Pons (tissue), 1 donor: ENCODE measurements around the gene JPT1.
A peak's percentile ranks its signal among the peaks of the same experiment; 100 is the strongest.
"Not testable (repeated sequence)": the region's sequence is repeated elsewhere in the genome, so short reads cannot be mapped to it uniquely, and the experiment has no call there.

Source experiments
- DNase-seq: peaks from one replicate; pipeline ENCODE4 v3.0.0-alpha.2; 2016; ENCODE audit warnings: low spot score

The JPT1 gene

DNA sequence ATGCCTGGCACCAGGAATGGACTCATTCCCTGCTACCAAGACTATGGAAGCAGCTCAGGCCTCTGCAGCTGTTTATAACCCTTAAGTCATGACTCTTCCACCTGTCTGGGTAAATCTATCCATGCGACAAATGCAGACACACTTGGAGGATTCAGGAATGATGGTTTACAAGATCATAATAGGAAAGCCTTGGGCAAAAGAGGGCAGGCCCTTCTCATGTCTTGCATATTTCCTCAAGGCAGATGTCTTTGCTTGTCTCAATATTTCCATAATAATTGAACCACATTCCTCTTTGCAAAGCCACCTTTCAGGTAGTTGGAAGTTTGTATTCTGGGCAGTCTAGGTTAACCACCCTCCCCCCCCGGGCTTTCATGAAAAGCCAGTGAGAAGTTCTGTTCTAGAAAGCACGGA, 884 bp upstream of the JPT1 start:
- DNase-seq = no peak

DNA sequence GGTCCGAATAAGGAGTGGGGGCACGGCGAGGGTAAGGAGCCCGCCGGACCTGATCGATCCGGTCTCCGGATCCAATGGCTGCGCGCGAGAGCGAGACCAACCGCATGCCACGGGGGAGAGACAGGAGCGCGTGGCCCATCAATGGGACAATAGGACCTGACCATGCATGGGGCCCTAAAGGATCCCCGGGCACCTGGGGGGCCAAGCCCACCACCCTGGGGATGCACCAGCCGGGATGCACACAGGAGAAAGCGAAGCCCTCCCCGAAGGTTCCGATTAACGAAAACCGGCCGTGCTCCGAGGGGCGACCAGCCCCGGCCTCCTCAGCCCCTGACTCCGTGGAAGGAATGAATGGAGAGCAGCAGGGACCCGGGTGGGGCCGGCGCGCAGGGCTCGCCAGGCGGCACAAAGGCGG, 525 bp downstream of the JPT1 start:
- DNase-seq = no peak

DNA sequence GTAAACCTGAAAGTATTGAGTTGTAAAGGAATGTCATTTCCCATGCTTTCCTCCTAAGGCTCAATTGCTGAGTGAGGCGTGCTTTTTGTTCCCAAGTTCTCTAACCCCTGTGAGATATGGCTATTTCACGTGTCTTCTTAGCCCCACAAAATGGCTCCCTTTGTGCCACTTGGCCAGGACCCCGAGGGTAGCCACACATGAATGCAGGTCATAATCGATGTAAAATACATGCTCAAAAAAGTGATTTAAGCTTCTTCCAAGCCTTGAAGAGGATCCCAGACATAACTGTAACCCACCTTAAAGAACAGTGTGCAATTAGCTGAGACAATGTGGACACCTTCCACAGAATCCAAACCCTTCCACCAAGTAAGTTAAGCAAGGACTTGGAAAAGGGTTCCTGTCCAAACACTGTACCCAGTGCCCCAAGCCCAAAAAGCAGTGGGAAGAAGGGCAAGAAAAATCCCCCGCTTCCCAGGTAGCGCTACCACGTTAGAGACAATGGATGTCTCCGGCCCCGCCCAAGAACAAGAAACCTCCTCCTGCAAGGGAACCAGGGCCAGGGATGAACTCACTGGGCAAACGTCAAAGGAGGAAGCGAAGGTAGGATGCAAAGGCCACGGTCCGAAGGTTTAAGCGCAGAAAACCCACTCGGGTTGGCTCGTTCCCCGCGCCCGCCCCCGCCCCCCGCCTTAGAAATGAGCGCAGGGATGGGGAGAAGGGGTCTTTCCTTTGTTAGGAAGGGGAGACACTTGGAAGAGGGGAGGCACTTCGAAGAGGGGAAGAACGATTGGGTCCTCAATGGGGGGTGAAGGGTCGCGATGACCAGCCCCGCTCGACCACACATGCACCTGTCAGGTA, 1.2 kb downstream of the JPT1 start:
- DNase-seq = no peak

DNA sequence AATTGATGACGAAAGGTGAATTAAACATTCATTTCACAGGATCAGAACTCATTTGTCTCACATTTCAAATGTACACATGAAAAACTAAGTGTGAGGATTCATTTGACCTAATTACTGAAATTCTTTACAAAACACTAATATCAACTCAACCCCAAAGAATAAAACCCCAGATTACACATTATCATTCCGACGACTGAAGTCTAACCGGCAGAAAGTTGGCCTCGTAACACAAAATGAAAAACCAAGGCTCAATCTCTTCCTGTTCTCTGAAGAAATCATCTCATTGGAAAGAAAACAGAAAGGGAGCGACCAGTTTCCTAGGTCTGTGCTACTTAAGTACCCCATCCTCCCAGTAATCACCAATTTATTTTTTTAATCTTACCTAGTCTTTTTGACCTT, 1.8 kb downstream of the JPT1 start:
- DNase-seq = no peak

DNA sequence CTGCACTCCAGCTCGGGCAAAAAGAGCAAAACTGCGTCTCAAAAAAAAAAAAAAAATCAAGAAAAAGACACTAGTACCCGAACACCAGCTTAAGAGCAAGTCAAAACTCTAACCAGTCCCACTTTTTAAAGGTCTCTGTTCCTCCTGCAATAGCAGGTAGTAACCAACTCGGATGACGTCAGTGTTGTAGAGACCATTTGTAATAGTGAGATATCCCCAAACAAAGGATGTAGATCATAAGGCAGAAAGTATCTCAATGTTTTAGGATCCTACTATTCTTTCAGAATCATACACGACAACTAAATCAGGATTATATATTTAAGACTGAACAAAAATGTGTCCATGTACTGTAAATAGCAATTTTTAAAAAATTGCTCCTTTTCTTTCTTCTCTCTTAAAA, 2.4 kb downstream of the JPT1 start:
- DNase-seq = no peak

DNA sequence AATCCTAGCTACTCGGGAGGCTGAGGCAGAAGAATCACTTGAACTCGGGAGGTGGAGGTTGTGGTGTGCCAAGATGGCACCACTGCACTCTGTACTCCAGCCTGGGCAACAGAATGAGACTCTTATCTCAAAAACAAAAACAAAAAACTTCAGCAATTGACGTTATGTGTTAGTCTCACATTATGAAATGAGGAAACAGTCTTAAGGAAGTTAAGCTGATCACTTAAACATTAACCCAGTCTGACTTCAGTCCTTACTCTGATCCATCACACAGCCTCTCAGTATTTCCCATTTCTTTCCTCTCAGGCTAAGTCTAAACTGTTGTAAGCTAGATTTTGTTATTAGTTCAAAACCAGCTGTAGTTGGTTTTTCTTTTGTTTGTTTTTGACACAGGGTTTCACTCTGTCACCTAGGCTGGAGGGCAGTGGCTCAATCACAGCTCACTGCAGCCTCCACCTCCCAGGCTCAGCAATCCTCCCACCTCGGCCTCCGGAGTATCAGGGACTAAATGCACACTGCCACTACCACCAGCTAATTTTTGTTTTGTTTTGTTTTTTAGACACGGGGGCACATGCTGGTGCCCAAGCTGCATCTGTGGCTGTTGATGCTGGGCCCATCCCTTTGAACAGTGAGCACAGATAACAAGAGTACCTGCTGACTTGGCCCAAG, 6.3 kb downstream of the JPT1 start:
- no peak for DNase-seq

DNA sequence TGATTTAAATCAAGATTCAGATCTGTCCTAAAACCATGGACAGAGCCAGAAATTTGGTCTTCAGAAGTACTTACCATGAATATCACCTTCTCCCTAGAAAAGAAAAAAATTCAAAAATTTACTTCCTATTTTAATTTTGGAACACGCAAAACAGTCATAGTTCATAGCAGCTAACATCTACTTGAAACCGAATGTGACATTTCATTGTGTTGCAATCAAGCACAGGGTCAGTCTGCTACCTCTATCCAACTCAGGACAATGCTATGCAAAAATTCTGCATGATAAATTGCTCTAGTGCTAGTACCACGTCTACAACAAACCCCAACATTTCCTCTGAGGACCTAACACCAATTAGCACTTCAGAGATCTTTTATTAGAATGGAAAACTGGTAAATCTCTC, 7.7 kb downstream of the JPT1 start:
- no peak for DNase-seq

DNA sequence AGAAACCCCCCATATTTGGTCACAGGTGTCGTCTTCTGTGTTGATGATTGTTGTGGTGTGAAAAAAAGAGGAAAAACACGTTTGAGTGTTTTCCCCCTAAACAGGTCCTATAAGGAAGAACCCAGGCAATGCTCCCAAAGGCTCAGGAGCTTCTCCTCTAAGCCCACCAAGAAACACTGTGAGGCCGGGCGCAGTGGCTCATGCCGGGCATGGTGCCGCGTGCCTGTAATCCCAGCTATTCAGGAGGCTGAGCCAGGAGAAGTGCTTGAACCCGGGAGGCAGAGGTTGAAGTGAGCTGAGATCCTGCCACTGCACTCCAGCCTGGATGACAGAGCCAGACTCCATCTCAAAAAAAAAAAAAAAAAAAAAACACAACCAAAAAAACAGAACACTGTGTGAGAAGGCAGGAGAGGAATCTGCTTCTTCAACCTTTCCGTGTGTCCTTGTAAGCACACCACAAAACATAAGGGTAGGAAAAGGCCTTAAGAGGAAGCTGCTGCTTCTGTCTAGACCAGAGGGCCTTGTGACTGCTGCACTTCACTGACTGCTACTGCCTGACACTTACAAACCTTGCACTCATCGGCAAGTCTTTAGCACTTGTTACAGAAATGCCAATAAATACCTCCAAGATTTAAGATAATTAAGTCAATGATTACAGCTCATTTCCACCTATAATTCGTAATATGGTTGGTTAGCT, 9.3 kb downstream of the JPT1 start:
- peak; percentile 54 for DNase-seq

DNA sequence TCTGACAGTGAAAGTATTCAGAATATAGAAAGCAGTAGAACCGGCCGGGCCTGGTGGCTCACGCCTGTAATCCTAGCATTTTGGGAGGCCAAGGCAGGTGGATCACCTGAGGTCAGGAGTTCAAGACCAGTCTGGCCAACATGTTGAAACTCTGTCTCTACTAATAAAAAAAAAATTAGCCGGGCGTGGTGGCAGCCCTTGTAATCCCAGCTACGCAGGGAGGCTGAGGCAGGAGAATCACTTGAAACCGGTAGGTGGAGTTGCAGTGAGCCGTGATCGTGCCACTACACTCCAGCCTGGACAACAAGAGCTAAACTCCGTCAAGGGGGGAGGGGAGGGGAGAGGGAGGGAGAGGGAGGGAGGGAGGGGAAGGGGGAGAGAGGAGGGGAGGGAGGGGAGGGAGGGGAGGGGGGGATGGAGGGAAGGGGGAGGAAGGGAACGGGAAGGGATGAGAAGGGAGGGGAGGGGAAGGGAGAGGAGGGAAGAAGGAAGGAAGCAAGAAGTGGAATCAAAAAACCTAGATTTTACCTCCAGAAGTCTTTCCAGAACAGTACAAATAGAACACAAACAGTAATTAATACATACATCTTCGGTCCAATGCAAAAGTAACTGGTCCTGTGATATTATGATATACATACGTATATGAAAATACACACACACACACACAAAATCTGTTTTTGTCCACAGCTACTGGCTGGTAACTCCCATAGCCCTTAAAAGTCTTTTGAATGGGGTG, 11.9 kb downstream of the JPT1 start:
- no peak for DNase-seq

DNA sequence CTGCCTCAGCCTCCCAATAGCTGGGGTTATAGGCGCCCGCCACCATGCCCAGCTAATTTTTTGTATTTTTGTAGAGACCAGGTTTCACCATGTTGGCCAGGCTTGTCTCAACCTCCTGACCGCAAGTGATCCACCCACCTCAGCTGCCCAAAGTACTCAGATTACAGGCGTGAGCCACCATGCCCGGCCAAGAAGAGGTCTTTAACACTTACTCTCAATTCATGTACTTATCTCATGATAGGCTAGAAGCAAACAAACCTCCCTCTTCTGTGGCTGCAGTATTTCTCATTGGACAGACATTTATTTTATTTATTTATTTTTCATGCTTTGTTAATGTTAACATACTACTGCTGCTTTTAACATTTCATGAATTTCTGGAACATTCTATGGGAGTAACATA, 15.8 kb downstream of the JPT1 start:
- no peak for DNase-seq

DNA sequence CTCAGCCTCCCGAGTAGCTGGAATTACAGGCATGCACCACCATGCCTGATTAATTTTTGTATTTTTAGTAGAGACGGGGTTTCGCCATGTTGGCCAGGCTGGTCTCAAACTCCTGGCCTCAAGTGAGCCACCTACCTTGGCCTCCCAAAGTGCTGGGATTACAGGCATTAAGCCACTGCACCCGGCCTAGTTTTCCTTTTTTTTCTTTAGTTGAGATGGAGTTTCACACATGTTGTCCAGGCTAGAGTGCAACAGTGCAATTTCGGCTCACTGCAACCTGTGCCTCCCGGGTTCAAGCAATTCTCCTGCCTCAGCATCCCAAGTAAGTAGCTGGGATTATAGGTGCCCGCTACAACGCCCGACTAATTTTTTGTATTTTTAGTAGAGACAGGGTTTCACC, 16.6 kb downstream of the JPT1 start:
- not testable (repeated sequence) for DNase-seq

DNA sequence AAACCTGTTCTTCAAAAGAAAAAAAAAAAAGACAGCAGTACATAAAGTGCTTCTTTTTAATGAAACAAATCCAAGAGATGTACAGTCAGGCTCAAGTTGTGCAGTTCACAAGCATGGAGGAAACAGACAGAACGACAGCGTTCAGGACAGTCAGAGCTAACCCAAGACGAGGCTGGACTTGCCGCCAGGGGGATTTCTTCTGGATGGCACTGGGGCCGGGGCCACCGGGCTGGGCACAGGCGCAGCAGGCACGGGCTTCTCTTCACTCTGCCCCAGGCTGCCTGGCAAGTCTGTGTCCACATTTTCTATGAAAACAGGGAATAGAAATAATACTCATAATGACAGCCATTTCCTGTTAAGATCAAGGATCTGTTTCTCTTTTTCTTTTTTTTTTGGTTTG, 18.4 kb downstream of the JPT1 start:
- DNase-seq = no peak

DNA sequence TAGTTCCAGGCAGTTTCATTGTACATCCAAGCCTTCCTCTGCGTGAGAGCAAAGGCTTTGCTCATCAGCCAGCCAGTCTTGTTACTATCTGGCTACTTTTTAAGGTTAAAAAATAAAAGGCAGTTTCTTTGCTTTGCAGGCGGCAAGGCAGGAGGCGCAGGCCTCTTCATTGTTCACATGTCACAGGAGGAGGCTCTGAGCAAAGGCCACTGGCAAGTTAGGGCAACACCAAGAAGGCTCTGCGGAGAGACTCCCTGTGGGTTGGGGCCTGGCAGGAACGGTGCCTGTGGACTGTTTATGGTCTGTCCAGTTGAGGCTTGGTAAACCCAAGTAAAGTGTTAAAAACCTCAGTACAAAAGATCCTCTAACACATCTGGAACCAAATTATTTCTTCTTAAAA, 18.9 kb downstream of the JPT1 start:
- no peak for DNase-seq

DNA sequence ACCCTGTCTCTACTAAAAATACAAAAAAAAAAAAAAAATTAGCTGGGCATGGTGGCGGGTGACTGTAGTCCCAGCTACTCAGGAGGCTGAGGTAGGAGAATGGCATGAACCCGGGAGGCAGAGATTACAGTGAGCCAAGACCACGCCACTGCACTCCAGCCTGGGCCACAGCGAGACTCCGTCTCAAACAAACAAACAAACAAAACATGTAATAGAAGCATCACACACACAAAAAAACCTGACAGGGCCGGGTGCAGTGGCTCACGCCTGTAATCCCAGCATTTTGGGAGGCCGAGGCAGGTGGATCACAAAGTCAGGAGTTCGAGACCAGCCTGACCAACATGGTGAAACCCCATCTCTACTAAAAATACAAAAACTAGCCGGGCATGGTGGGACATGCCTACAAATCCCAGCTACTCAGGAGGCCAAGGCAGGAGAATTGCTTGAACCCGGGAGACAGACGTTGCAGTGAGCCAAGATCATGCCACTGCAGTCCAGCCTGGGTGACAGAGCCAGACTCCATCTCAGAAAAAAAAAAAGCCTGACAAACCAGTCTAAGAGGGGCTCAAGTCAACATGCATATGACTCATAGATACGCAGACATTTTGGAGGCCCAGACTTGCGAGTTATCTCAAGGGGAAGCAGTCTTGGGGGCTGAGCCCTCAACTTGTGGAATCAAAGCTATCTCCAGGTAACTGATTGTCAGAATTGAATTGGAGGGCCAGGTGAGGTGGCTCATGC, 20.5 kb downstream of the JPT1 start:
- not testable (repeated sequence) for DNase-seq

DNA sequence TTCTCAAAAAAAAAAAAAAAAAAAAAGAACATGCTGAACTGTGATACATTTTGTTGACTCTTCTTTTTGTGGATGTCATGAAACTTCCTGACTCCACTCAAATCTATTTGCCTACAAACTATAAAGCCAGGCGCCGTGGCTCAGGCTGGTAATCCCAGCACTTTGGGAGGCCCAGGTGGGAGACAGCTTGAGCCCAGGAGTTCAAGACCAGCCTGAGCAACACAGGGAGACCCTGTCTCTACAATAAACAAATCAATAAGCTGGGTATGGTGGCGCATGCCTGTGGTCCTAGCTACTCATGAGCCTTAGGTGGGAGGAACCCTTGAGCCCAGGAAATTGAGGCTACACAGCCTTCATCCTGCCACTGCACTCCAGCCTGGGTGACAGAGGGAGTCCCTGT, 21.3 kb downstream of the JPT1 start:
- no peak for DNase-seq

DNA sequence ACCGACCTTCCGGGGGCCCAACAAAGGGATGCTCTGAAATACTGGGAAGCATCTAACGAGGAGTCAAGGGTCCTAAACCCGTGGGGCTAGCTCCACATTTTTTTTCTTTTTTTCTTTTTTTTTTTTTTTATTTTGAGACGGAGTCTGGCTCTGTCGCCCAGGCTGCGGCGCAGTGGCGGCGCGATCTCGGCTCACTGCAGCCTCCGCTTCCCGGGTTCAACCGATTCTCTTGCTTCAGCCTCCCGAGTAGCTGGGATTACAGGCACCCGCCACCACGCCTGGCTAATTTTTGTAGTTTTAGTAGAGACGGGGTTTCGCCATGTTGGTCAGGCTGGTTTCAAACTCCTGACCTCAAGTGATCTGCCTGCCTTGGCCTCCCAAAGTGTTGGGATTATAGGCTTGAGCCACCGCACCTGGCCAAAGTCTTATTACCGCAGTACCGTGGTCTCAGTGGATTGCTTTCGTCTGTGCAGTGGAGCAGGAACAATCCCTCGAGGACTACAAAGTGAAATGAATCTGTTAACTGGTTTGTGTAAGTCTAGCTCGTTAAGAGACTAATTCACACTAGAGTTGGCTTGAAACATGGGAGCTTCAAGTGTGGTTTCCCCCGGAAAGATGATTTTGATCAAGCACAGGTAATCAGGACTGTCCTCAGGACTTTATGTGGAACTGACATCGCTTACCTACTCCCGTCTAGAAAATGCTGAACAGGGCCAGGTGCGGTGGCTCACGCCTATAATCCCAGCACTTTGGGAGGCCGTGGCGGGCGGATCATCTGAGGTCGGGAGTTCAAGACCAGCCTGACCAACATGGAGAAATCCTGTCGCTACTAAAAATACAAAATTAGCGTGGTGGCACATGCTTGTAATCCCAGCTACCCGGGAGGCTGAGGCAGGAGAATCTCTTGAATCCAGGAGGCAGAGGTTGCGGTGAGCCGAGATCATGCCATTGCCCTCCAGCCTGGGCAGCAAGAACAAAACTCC, 22.0 kb downstream of the JPT1 start:
- not testable (repeated sequence) for DNase-seq

DNA sequence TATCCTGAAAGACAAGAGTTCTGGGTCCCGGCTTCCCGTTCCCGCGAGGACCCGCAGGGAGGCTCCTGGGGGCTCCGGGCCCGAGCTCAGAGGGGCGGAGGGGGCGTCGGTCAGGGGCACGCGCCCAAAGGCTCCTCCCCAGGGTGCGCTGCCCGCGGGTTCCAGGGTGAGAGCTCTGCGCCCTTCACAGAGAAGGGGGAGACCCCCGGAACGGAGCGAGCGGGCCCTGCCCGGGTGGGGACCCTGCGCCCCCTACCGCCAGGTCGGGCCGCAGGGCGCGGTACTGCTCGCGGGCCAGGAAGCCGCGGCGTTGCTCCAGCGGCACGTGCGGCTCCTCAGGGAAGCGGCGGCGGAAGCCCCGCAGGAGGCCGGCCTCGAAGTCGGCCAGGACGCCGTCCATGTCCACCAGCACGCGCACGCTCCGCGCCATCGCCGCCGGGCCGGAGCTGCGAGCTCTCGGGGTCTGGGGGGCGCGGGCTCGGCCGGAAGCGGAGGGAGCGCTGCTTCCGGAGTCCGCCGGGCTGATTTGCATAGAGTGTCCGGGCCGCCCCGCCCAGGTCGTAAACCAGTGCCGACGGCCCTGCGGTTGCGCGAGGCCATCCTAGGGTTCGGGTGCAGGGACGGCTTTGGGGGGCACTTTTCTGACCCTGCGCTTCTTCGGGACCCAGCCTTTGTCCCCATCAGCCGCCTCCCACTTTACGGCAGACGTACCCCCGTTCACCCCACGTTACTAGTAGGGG, 22.9 kb downstream of the JPT1 start, which contains the start of gene NT5C:
Gene NT5C (minus strand): TSS at position 465 of the 740 bp plus-strand sequence. CDS start 35 bp downstream, at position 430.
- DNase-seq = peak; percentile 48

DNA sequence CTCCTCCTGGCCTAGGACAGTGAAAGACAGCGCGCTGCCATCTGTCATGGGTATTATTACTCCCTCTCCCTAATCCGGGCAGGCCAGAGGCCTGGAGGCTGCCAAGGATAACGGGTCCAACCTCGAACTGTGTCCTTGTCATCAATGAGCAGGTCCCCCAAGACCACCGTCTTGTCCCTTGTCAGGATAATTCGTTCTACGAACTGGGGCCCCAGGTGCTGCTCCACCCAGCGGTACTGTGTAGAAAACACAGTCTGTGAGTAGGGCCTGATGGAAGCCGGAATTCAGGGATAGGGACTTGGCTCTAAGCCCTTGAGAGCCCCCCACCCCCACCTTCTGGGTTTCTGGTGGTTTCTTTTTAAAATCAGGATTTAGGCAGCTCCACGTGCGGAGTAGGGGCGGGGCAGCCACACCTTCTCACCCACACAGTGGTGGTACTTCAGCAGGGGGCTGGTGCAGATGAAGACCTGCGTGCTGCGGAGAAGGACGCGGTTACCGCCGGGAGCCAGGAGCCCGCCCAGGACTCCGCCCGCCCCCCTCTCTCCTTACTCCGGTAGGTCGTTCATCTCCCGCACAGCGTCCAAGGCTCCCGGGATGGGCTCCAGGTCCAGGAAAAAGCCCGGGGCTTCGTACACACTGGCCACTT, 23.6 kb downstream of the JPT1 start:
- DNase-seq = no peak

DNA sequence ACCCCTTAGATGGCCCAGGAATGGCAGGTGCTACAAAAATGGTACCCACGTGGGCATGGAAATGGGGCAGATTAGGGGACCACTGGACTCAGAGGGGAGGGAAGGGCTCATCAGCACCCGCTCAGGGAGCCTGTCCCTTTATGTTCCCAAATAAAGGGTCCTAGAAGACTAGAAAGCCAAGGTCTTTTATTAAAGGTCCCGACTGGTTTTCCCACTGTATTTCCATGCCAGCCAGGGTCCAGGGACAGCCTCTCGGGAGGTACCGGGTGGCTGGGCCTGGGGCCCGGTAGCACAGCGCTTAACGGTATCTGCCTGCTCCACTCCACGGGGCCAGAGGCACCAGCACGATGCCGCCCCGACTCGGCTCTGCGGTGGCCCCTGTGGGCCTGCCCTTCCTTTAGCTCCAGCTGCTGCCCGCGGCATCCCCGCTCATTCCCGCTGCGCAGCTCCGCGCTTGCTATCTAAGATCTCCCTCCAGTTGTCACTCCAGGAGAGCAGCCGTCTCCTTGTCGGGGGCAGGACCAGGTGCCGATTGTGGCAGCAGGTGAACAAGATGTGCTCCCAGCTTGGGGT, 24.2 kb downstream of the JPT1 start:
- DNase-seq = no peak
